ENCODE data around the gene OR51S1.

GRCh38 chr11:4887591-4887990 is 38.6 kb upstream of the OR51S1 start:
- TF ChIP-seq, protein P1, sequence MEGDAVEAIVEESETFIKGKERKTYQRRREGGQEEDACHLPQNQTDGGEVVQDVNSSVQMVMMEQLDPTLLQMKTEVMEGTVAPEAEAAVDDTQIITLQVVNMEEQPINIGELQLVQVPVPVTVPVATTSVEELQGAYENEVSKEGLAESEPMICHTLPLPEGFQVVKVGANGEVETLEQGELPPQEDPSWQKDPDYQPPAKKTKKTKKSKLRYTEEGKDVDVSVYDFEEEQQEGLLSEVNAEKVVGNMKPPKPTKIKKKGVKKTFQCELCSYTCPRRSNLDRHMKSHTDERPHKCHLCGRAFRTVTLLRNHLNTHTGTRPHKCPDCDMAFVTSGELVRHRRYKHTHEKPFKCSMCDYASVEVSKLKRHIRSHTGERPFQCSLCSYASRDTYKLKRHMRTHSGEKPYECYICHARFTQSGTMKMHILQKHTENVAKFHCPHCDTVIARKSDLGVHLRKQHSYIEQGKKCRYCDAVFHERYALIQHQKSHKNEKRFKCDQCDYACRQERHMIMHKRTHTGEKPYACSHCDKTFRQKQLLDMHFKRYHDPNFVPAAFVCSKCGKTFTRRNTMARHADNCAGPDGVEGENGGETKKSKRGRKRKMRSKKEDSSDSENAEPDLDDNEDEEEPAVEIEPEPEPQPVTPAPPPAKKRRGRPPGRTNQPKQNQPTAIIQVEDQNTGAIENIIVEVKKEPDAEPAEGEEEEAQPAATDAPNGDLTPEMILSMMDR (IDR thresholded peaks at IDR 0.05) = no peak
- TF ChIP-seq POLR2A (IDR thresholded peaks at IDR 0.05) (no peak), POLR2AphosphoS5 (IDR thresholded peaks at IDR 0.05) (no peak)
